ENCODE measurements around the gene SLX4. TPM values are rescaled to one million over a fixed set of nuclear protein-coding genes. Genes with fewer than 3 reads are reported as not detected.

SLX4 gene
- total and polyA plus RNA-seq, 9 of the 15 experiments (the other 6 are each of a cell fraction or from before 2014, with no cell fraction given), result 0.29 to 7.9 (median 3.8) TPM

DNA sequence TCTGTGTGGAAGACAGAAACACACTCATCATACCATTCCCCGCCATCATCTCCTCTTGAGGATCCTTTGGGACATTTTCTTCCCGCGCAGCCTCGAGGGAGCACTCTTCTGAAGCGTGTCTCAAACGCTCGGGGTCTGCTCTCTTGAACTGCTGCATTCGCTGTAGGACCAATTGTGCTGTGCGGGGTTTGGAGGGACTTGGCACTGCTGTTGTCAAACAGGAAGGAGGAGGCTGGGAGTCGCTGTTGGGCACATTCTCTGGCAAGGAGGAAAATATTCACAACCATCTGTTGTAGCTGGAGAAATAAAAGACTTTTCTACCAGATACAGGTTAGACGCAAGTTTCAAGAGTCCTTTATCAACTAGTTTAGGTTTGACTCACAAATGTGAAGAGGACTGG lies 5.0 kb downstream of the SLX4 start:
- Histone ChIP-seq H3K9me3 (replicated peaks; ENCODE audit: control insufficient read depth, insufficient read depth, low read depth, low read length) (no peaks in the 10 kb centered on the region), H3K27ac (ENCODE audit: extremely low read depth, low read depth, low read length) (no peak overlapping the region), H2AFZ (ENCODE audit: low read depth, low read length) (no peak overlapping the region), H3K4me1 (replicated peaks in 1 of 2; ENCODE audit: control insufficient read depth in 2 of 2, insufficient read depth in 2 of 2, low read length in 2 of 2) (peaks cover 10 to 14% of the 10 kb centered on the region in 2 experiments; a peak in 4 of 5 replicates), H3K4me2 (ENCODE audit: insufficient read depth, low read length) (no peak overlapping the region), H3K36me3 (ENCODE audit: control insufficient read depth, insufficient read depth, low read length) (peaks cover 14% of the 10 kb centered on the region; the same call in 2 of the 3 replicates), H4K20me1 (replicated peaks; ENCODE audit: control insufficient read depth, insufficient read depth, low read length) (no peaks in the 10 kb centered on the region), H3K79me2 (ENCODE audit: control insufficient read depth, insufficient read depth, low read length) (peaks cover 12% of the 10 kb centered on the region; the same call in 2 of the 3 replicates), H3K9me1 (ENCODE audit: control insufficient read depth, insufficient read depth, low read length) (no peaks in the 10 kb centered on the region), H3K9ac (ENCODE audit: insufficient read depth in 1 of 2, low read depth in 2 of 2, low read length in 2 of 2) (no peak overlapping the region), H3K4me3 (no peak overlapping the region), H3K27me3 (ENCODE audit: control insufficient read depth in 2 of 2, insufficient read depth in 2 of 2, low read length in 2 of 2) (no peaks in the 10 kb centered on the region)
- DNase-seq (ENCODE audit: extremely low read depth in 1 of 4, low spot score in 3 of 4) (no peak), FAIRE-seq (no peak), ATAC-seq (no peak)
- intact Hi-C loops (cut with micrococcal nuclease) (no loop called here), in situ Hi-C loops (cut with MboI) (no loop called here)
- ChIA-PET POLR2A (no interaction called here), CTCF (ENCODE audit: low intra/inter-chr PET ratio) (no interaction called here)
- no TSS peak for BruUV-seq (replicated peaks)
- no peak for TF ChIP-seq LARP7 (IDR thresholded peaks at IDR 0.05)
- TF ChIP-seq POLR2A (conservative IDR thresholded peaks at IDR 0.05), result no peak
- TF ChIP-seq HNRNPK (IDR thresholded peaks at IDR 0.05; ENCODE audit: low read depth, low read length, poor library complexity, severe bottlenecking), result no peak
- WGBS (ENCODE audit: insufficient coverage, low coverage, missing lambda C conversion rate), result 90% methylated on average over 8 of the region's 11 CpGs

GRCh38 chr16:3602320-3602653 lies 9.1 kb downstream of the SLX4 start:
- no peak for DNase-seq (ENCODE audit: extremely low read depth in 1 of 4, low spot score in 3 of 4)
- POLR2A ChIA-PET, result interaction anchor here (0.5 kb wide), 1 partner anchor 33 kb away, joined by 3 read pairs; no protein-coding TSS in a partner anchor
- BruUV-seq (replicated peaks), result no TSS peak
- WGBS (ENCODE audit: insufficient coverage, low coverage, missing lambda C conversion rate), result 72% methylated on average over 7 of the region's 7 CpGs
- H4K20me1 ChIP-seq (replicated peaks; ENCODE audit: control insufficient read depth, insufficient read depth, low read length), result no peaks in the 10 kb centered on the region
- no peak overlapping the region for H2AFZ ChIP-seq (ENCODE audit: low read depth, low read length)
- in situ Hi-C loops (cut with MboI), result no loop called here
- CTCF ChIA-PET (ENCODE audit: low intra/inter-chr PET ratio), result no interaction called here
- no peak overlapping the region for H3K27ac ChIP-seq (ENCODE audit: extremely low read depth, low read depth, low read length)
- no peaks in the 10 kb centered on the region for H3K79me2 ChIP-seq (ENCODE audit: control insufficient read depth, insufficient read depth, low read length)
- H3K36me3 ChIP-seq (ENCODE audit: control insufficient read depth, insufficient read depth, low read length), result peaks cover 25% of the 10 kb centered on the region; the same call in 2 of the 3 replicates
- no peak overlapping the region for H3K4me3 ChIP-seq
- no peak overlapping the region for H3K4me2 ChIP-seq (ENCODE audit: insufficient read depth, low read length)
- no peaks in the 10 kb centered on the region; a peak in 1 of 5 replicates for H3K4me1 ChIP-seq (replicated peaks in 1 of 2; ENCODE audit: control insufficient read depth in 2 of 2, insufficient read depth in 2 of 2, low read length in 2 of 2)
- H3K9ac ChIP-seq (ENCODE audit: insufficient read depth in 1 of 2, low read depth in 2 of 2, low read length in 2 of 2), result no peak overlapping the region
- FAIRE-seq, result no peak
- ATAC-seq, result no peak
- H3K9me1 ChIP-seq (ENCODE audit: control insufficient read depth, insufficient read depth, low read length), result no peaks in the 10 kb centered on the region
- peaks cover 6% of the 10 kb centered on the region for H3K9me3 ChIP-seq (replicated peaks; ENCODE audit: control insufficient read depth, insufficient read depth, low read depth, low read length)
- intact Hi-C loops (cut with micrococcal nuclease), result no loop called here
- no peaks in the 10 kb centered on the region for H3K27me3 ChIP-seq (ENCODE audit: control insufficient read depth in 2 of 2, insufficient read depth in 2 of 2, low read length in 2 of 2)
- no peak for TF ChIP-seq ZNF232 (CRISPR knock-in tag; IDR thresholded peaks at IDR 0.05)
- no peak for TF ChIP-seq ZNF311 (CRISPR knock-in tag; IDR thresholded peaks at IDR 0.05)
- TF ChIP-seq, protein P1, sequence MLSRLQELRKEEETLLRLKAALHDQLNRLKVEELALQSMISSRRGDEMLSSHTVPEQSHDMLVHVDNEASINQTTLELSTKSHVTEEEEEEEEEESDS (CRISPR knock-in tag; IDR thresholded peaks at IDR 0.05), result no peak
- TF ChIP-seq FIP1L1 (IDR thresholded peaks at IDR 0.05; ENCODE audit: low read depth, low read length, poor library complexity, severe bottlenecking), result no peak
- TF ChIP-seq ZNF277 (CRISPR knock-in tag; IDR thresholded peaks at IDR 0.05; ENCODE audit: borderline replicate concordance), result no peak
- TF ChIP-seq ZNF707 (CRISPR knock-in tag; conservative IDR thresholded peaks at IDR 0.05), result no peak
- TF ChIP-seq ZHX1 (conservative IDR thresholded peaks at IDR 0.05; ENCODE audit: low read length), result no peak
- TF ChIP-seq, protein P2, sequence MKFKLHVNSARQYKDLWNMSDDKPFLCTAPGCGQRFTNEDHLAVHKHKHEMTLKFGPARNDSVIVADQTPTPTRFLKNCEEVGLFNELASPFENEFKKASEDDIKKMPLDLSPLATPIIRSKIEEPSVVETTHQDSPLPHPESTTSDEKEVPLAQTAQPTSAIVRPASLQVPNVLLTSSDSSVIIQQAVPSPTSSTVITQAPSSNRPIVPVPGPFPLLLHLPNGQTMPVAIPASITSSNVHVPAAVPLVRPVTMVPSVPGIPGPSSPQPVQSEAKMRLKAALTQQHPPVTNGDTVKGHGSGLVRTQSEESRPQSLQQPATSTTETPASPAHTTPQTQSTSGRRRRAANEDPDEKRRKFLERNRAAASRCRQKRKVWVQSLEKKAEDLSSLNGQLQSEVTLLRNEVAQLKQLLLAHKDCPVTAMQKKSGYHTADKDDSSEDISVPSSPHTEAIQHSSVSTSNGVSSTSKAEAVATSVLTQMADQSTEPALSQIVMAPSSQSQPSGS (CRISPR knock-in tag; IDR thresholded peaks at IDR 0.05), result no peak
- TF ChIP-seq MCM3 (IDR thresholded peaks at IDR 0.05), result no peak
